ENCODE data around the gene DNAH7. TPM values are rescaled to one million over a fixed set of nuclear protein-coding genes. Genes with fewer than 3 reads are reported as not detected.

The DNAH7 gene
- total RNA-seq, 1 experiment from 2014 or later = 0.32 TPM

DNA sequence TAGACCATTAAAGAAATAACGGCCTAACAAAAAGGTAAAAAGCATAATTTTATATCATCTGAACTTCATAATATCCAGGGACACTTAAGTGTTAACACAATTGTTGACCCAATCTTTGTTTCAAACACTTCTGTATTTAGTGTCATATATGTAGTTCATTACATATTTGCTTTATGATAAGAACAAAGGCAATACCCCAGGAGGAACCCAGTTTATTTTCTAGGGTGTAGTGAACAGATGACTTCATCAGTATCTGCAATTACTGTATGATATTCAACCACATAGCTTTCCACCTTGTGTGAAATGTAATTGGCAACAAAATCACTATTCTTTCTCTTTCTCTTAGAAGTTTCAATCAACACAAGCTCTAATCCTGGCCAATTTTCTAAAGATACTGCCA is 233.8 kb downstream of the DNAH7 start:
- Histone ChIP-seq H3K4me3 (no peak overlapping the region), H3K27ac (no peak overlapping the region), H3K27me3 (no peaks in the 10 kb centered on the region), H3K36me3 (no peaks in the 10 kb centered on the region), H3K4me1 (no peaks in the 10 kb centered on the region), H3K9me3 (replicated peaks) (no peaks in the 10 kb centered on the region)
- no peak for DNase-seq

DNA sequence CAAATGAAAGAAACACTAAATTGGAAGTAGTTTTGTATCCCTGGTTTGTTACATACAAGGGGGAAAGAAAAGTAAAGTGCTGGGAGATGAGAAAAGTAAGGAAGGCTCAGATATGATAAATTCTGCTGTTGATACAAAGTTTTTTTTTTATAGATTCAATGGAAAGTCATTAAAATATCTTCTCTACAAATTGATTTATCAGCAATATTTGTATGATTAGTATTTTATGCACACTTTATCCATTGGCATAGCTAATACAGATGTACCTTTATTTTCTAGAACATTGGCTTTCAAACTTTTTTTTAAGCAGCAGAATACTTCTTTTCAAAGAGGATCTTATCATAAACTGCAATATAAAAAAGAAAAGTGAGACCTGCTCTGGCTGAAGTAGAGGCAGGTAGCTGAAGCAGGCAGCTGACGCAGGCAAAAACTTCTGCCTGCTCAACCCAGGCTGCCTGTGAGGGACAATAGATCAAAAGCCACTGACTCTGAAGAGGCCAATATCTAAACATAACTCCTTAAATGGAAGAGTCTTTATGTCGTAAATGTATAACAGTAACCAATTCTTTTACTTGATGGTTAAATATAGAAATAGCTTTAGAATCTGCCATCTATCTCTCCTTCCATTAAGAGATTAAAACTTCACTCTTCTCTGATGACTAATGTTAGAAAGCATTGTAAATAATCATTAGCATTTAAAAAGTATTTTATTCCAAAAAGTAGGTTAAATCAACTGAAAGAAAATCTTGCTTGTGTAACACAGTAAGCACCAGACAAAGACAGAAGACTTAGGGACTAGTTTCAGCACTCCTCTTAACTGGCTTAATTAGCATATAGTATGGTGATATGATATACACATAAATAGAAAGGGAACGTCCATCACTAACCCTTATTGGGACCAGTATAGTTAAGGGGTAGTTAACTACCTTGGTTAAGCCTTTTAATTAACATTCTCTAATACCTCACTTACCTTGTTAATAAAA is 237.4 kb downstream of the DNAH7 start:
- Histone ChIP-seq H3K4me3 (no peak overlapping the region), H3K4me1 (no peaks in the 10 kb centered on the region), H3K27me3 (no peaks in the 10 kb centered on the region), H3K27ac (no peak overlapping the region), H3K36me3 (no peaks in the 10 kb centered on the region), H3K9me3 (replicated peaks) (no peaks in the 10 kb centered on the region)
- DNase-seq = no peak

DNA sequence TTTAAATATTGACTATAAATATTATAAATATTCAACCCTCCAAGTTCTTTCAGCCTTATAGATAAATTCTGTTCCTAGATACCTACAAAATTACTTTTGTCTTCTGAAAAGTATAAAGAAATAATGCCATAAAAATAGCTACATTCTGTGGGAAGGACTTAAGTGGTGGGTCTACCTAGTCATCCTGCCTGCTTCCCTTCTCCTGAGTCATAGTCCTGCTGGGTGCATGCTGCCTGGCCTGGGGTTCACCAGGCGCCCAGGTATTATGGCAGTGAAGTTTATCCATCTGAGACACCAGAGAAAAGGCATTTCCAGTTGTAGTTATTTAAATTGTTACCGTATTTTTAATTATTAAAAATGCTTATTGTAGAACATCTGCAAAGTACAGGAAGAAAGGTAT is 244.2 kb downstream of the DNAH7 start:
- no peak for DNase-seq
- H3K9me3 ChIP-seq (replicated peaks) = no peaks in the 10 kb centered on the region
- no peak overlapping the region for H3K4me3 ChIP-seq
- no peaks in the 10 kb centered on the region for H3K36me3 ChIP-seq
- H3K27me3 ChIP-seq = no peaks in the 10 kb centered on the region
- H3K27ac ChIP-seq = no peak overlapping the region
- no peaks in the 10 kb centered on the region for H3K4me1 ChIP-seq

DNA sequence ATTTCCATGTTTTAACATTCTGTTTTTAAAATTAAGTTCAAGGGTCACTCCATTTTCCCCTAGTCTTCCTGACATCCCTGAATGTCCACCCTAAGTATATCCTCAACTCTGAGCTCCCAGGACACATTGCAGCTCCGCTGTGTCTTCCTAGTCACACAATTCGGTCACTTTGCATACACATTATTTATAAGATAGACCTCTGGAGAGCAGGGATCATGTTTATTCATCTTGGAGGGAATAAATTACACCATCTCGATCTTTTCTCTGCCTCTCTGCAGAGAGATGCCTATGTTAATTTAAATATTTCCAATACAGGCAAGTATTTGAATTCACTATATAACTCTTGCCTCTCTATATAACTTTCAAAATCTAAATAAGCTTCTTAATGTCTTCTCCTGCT is 245.4 kb downstream of the DNAH7 start:
- H3K36me3 ChIP-seq = no peaks in the 10 kb centered on the region
- H3K9me3 ChIP-seq (replicated peaks) = no peaks in the 10 kb centered on the region
- H3K27me3 ChIP-seq = no peaks in the 10 kb centered on the region
- no peaks in the 10 kb centered on the region for H3K4me1 ChIP-seq
- no peak for DNase-seq
- H3K4me3 ChIP-seq = no peak overlapping the region
- H3K27ac ChIP-seq = no peak overlapping the region

DNA sequence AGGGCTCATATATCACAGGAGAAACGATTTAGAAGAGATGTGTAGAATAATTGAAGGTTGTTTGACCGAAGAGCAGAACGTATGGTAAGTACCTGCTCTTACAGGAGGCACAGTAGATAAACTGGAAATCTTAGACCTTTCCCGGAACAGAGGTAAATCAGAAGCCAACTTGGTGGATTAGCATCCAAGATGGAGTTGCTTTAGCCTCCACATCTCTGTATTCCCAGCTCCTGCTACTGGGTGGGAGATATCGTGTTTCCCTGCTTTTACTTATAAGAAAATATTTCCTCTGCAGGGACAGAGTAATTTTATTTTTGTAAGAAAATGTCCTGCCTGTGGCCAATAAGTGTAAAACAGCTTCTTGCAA is 247.1 kb downstream of the DNAH7 start:
- Histone ChIP-seq H3K27ac (no peak overlapping the region), H3K9me3 (replicated peaks) (no peaks in the 10 kb centered on the region), H3K27me3 (no peaks in the 10 kb centered on the region), H3K4me3 (no peak overlapping the region), H3K4me1 (no peaks in the 10 kb centered on the region), H3K36me3 (no peaks in the 10 kb centered on the region)
- no peak for DNase-seq

DNA sequence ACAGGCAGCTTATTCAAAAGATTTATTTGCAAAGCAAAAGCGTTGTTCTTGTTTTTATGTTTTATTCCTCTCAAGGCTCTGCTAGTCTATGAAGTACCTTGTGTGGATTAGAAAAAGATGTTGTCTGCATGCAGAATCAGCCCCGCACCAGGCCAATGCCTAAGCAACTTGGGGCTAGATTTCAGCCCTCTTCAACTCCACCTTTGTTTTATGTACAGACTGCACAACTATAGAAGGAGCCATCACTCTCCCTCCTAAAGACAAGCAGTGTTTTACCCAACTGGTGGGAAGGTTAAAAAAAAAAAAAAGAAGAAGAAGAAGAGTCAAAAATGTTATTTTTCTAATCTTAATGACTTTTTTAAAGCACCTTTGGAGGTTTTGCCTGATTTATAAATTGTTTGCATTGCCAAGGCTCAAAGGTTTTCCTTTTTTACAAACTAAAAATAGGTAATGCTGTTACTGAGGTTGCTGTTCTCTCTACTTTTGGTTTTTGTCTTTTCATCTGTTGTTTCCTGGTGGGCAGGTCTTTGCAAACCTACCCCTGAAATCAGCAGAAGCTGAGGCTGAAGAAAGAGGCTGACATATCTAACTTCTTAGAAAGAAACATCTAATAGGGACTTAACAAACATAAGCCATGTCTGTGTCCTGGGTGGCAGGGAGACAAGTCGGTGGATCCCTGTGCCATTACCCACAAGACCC is 247.6 kb downstream of the DNAH7 start:
- Histone ChIP-seq H3K4me1 (no peaks in the 10 kb centered on the region), H3K27me3 (no peaks in the 10 kb centered on the region), H3K27ac (no peak overlapping the region), H3K4me3 (no peak overlapping the region), H3K36me3 (no peaks in the 10 kb centered on the region), H3K9me3 (replicated peaks) (no peaks in the 10 kb centered on the region)
- no peak for DNase-seq

DNA sequence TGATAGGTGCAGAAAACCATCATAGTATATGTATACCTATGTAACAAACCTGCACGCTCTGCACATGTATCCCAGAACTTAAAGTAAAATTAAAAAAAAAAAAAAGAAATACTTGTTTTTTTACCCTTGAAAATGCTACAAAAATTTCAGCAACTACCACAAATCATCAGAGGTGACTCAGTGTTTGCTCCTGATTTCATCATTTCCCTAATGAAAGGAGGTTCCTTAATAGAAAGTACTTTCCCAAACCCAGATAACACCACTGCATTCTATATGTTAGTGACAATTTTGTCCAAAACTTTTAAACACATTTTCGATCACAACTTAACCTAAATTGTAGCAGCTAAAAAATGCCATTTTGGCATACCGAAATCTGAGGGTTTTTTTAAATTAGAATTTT is 248.3 kb downstream of the DNAH7 start:
- no peak for DNase-seq
- H3K4me1 ChIP-seq = no peaks in the 10 kb centered on the region
- H3K27me3 ChIP-seq = no peaks in the 10 kb centered on the region
- H3K4me3 ChIP-seq = no peak overlapping the region
- no peaks in the 10 kb centered on the region for H3K36me3 ChIP-seq
- H3K27ac ChIP-seq = no peak overlapping the region
- no peaks in the 10 kb centered on the region for H3K9me3 ChIP-seq (replicated peaks)

DNA sequence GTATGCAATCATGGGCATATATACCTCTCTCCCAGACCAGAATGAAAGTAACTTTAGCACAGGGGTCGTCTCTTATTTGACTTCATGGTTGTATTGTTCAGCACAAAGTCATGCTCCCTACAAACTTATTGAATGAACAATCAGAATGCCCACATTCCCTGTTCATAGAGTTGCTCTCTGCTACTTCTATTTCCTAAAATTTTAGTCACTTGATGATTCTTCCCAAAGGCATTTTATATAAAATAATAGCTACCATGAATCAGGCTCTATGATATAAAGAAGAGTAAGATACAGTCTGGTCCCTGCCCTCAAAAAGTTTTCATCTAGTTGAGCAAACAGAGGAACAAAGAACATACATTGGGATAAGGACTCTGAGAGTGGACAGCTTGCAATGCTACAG is 249.4 kb downstream of the DNAH7 start:
- Histone ChIP-seq H3K4me3 (no peak overlapping the region), H3K36me3 (no peaks in the 10 kb centered on the region), H3K9me3 (replicated peaks) (no peaks in the 10 kb centered on the region), H3K27me3 (no peaks in the 10 kb centered on the region), H3K4me1 (no peaks in the 10 kb centered on the region), H3K27ac (no peak overlapping the region)
- no peak for DNase-seq

DNA sequence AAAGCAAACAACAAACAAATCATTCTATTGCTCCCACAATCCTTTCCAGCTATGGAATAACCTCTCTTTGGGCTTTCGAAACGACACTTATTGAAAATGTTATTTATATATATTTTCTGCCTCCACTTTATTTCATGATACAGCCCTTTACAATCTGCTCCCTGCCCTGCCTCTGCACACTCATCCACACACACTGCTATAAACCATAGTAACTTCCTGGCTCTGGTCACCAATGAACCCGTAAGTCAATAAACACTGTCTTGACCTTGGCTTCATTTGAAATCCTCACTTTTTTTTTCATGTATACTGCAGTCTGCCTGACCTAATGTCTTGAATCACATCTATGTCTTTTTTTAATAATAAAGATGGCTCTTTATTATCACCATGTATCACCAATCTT is 250.1 kb downstream of the DNAH7 start:
- DNase-seq = no peak
- Histone ChIP-seq H3K36me3 (no peaks in the 10 kb centered on the region), H3K4me3 (no peak overlapping the region), H3K4me1 (no peaks in the 10 kb centered on the region), H3K9me3 (replicated peaks) (no peaks in the 10 kb centered on the region), H3K27me3 (no peaks in the 10 kb centered on the region), H3K27ac (no peak overlapping the region)

DNA sequence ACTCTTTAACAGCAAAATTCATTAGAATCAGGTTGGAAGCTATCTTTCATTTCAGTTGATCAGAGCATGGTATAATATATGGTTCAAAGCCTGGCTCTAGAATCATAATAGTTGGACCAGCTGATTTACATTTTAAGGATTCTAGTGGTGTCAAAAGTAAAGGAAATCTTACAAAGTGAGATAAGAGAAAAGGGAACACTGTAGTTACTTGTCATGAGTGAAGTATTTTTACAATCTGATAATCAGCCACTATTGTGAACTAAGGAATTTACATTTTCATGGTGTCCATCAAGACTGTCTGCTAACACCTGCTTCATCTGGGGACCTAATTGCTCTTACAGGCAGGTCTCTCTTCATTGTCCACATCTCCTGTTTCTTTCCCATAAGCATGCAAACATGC is 250.5 kb downstream of the DNAH7 start:
- no peaks in the 10 kb centered on the region for H3K9me3 ChIP-seq (replicated peaks)
- no peak overlapping the region for H3K27ac ChIP-seq
- no peaks in the 10 kb centered on the region for H3K36me3 ChIP-seq
- no peak for DNase-seq
- H3K4me3 ChIP-seq = no peak overlapping the region
- no peaks in the 10 kb centered on the region for H3K4me1 ChIP-seq
- H3K27me3 ChIP-seq = no peaks in the 10 kb centered on the region

DNA sequence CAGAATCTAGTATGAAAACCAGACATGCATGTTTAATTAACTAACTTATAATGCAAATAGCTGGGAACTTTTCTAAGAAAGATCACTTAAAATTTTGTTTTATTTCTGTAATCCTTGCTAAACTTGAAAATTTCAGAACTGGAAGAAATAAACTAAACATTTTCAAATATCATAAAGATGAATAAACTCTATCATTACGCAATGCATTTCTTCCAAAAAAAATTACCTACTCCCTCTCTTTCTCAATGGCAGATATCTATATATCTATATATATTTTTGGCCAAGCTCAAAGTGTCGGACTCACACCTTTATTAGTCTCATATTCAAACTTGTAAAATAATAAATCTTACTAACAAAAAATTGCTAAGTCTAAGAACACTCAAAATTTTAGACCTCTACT is 253.6 kb downstream of the DNAH7 start:
- no peak overlapping the region for H3K27ac ChIP-seq

DNA sequence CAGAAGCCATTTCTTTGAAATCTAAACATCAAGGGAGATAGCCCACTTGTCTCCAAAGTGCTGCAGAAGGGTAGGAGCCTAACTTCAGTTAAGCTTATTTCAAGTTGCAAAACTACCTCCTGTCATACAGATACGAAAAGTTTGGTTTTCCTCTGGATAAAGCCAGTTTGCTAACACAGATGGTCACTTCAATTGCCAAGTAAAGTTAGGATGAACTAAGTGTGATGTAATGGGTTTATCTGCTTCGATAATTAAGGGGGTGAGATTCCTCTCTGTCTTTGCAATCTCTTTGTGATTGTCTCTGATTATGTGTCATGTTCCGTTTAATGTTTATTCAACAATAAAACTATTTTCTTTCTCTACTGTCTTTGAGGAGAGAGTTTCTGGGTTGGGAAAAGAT is 255.2 kb downstream of the DNAH7 start:
- no peak for DNase-seq
- Histone ChIP-seq H3K4me3 (no peak overlapping the region), H3K4me1 (no peaks in the 10 kb centered on the region), H3K27me3 (no peaks in the 10 kb centered on the region; the same call in 1 of the 2 replicates), H3K36me3 (no peaks in the 10 kb centered on the region), H3K9me3 (replicated peaks) (no peaks in the 10 kb centered on the region), H3K27ac (no peak overlapping the region)

More for the DNA sequence above, 253.6 kb downstream of the DNAH7 start:
- H3K27me3 ChIP-seq = no peaks in the 10 kb centered on the region
- H3K36me3 ChIP-seq = no peaks in the 10 kb centered on the region
- H3K9me3 ChIP-seq (replicated peaks) = no peaks in the 10 kb centered on the region
- H3K4me1 ChIP-seq = no peaks in the 10 kb centered on the region
- H3K4me3 ChIP-seq = no peak overlapping the region
- no peak for DNase-seq

DNA sequence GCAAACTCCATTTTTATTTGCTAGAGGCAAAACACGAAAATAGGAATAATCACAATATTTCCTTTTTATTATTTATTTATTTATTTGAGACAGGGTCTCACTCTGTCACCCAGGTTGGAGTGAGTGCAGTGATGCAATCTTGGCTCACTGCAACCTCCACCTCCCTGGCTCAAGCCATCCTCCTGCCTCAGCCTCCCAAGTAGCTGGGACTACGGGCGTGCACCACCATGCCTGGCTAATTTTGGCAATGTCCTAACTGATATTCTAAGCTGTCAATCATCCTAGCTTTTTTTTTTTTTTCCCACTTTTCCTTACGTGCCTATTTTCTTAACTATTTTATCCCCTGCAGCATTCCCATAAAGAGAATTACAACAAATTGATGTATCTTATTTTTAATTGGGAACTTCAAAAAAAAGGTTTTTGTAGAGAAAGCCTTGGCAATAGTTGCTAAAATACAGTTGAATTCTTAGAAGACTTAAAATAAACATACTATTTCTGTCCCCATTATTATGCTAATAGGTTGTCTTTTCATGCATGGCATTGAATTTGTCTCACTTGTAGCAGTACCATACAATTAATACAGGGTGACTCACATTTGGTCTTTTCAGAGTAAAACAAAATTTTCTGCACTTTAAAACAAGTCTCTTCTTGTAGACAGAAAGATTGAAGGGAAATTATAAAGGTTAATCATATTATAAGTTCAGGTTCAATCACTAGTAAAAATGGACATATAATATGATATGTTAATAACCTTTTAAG is 258.1 kb downstream of the DNAH7 start:
- DNase-seq = no peak
- Histone ChIP-seq H3K4me1 (no peaks in the 10 kb centered on the region), H3K27me3 (no peaks in the 10 kb centered on the region; the same call in 1 of the 2 replicates), H3K4me3 (no peak overlapping the region), H3K27ac (no peak overlapping the region), H3K9me3 (replicated peaks) (no peaks in the 10 kb centered on the region), H3K36me3 (no peaks in the 10 kb centered on the region)

DNA sequence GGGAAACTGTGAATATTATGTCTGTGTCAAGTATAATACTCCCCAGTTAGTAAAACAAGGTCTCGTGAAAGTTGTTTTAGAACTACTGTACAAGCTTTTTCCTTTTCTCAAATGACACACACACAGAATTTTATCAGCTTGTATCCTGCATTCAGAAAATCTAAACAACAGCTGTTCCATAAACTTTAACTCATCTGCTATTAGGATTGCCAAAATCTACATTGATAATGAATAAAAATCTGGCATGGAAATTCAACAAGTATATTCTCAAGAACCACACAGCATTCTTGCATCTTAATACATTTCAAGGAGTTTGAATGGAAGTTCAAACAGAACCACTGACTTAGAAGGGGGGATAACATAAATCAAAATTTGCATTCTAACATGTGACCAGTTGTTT is 260.4 kb downstream of the DNAH7 start:
- Histone ChIP-seq H3K4me3 (no peak overlapping the region), H3K36me3 (no peaks in the 10 kb centered on the region), H3K27me3 (peaks cover 2% of the 10 kb centered on the region), H3K9me3 (replicated peaks) (no peaks in the 10 kb centered on the region), H3K4me1 (no peaks in the 10 kb centered on the region), H3K27ac (no peak overlapping the region)
- no peak for DNase-seq
